Activated T-cell treated with anti-CD3 and anti-CD28 coated beads for 4 hours (primary cell): ENCODE measurements around the gene SPOPL.

Experiments used
- DNase-seq: peaks from one replicate; pipeline ENCODE4 v3.0.0-alpha.2; 2020

SPOPL gene

DNA sequence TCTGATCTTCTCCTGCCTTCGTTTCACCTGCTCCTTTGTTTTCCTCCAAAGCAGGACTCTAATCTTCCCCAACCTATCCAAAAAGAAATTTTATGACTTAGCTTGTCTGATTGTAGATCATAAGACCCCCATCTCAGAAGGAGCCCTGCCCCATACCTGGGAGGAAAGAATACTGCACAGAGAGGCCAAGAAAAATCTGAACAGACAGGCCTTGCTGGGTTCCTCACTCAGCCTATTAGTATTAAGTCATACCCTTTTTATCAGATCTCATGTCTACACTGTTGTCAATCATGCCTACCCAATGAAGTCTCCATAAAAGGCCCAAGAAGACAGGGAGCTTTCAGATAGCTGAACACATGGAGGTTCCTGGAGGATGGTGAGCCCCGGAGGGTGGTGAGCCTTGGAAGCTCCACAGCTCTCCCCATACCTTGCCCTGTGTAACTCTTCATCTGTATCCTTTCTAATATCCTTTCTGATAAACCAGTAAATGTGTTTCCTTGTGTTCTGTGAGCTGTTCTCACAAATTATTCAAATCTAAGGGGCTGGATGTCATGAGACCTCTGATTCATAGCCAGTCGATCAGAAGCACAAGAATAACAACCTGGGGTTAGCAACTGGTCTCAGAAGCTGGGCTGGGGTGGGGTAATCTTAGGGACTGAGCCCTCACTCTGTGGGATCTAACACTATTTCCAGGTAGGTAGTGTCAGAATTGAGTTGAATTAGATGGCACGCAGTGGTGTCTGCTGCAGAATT is 108.8 kb downstream of the SPOPL start:
- no peak for DNase-seq

DNA sequence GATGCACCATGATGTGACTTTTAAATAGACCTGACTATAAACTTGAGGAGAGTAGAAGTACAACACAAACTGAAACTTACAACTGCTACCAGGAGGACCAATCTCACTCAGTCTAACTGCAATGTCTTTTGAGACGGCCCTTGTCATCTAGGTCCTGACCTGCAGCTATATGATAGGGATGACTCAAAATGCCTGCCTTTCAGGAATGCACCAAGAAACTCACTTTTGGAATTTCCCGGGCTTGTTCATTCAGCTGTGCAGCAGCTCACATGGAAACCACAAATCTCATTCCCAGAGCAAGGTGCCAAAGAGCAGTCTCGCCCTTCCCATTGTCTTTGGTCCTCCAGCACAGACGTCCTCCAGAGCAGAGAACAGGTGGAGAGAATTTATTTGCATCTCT is 113.7 kb downstream of the SPOPL start:
- no peak for DNase-seq

GRCh38 chr2:138617026-138617425 is 115.5 kb downstream of the SPOPL start:
- no peak for DNase-seq

DNA sequence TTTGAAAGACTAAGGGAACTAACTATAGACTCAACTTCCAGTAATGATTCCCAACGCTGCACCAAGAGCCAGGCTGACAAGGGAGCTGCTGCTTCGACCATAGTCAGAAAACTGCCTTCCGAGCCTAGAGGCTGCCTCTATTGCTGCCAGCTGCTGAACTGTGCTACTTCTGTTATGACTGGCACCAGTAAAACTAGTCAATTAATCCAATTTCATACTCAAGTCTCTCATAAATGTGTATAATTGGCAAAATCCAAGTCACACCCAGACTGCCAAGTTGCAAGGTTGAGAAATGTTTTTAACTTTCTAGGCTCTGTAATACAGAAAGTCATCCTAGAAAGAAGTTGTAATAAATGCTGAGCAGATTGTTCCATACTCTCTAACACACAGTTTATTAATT is 117.4 kb downstream of the SPOPL start:
- no peak for DNase-seq

- DNase-seq = no peak
These were observed 118.9 kb downstream of the SPOPL start for GRCh38 chr2:138620431-138620830.

GRCh38 chr2:138621139-138621538 is 119.6 kb downstream of the SPOPL start:
- no peak for DNase-seq

DNA sequence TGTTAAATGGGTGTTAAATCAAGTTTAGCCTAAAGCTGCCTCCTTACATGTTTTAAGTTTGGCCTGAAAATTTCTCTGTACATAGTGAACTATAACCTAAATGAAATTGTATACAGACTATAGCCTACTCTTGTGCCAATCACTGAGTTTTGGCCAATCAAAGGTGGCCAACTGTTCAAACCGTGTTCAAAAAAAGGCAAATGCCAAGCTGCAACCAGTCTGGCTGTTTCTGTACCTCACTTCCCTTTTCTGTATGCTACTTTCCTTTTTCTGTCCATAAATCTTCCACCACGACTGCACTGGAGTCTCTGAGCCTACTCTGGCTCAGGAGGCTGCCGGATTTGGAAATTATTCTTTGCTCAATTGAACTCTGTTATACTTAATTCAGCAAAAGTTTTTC is 121.0 kb downstream of the SPOPL start:
- no peak for DNase-seq
